ENCODE results near the gene PLA2G2D.
"Not testable (repeated sequence)": the region's sequence is repeated elsewhere in the genome, so short reads cannot be mapped to it uniquely, and the experiment has no call there.

PLA2G2D gene

GRCh38 chr1:20142001-20142710 is 22.8 kb upstream of the PLA2G2D start:
- no peak for DNase-seq (ENCODE audit: low read depth)

- DNase-seq (ENCODE audit: low read depth), result no peak
These were observed 22.1 kb upstream of the PLA2G2D start for GRCh38 chr1:20141466-20141865.

GRCh38 chr1:20141001-20141400 is 21.7 kb upstream of the PLA2G2D start:
- no peak for DNase-seq (ENCODE audit: low read depth)

- no peak for DNase-seq (ENCODE audit: low read depth)
These were observed 20.7 kb upstream of the PLA2G2D start for GRCh38 chr1:20139776-20140612.

GRCh38 chr1:20138961-20139550 is 19.7 kb upstream of the PLA2G2D start, which contains the start of gene PLA2G2F:
Gene PLA2G2F (plus strand): TSS chr1:20139323. CDS start chr1:20139428, 105 bp downstream.
- no peak for DNase-seq (ENCODE audit: low read depth)

DNA sequence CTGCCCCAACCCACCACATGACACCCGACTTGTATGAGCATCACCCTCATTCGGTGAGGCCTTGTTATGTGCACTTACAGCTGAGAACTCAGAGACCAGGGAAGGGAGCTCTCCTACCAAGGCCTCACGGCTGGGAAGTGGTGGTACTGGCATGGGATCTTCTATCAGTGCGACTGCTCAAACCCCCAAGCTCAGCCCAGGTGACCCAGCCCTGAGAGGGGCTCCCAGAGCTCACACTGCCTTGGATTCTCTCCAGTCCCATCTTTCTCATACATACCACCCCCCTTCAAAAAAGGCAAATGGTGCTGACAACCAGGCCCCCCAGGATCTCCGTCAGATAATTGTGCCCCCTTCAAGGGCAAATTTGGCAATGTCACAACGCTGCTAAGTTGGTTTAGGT is 19.0 kb upstream of the PLA2G2D start:
- DNase-seq (ENCODE audit: low read depth), result no peak

DNA sequence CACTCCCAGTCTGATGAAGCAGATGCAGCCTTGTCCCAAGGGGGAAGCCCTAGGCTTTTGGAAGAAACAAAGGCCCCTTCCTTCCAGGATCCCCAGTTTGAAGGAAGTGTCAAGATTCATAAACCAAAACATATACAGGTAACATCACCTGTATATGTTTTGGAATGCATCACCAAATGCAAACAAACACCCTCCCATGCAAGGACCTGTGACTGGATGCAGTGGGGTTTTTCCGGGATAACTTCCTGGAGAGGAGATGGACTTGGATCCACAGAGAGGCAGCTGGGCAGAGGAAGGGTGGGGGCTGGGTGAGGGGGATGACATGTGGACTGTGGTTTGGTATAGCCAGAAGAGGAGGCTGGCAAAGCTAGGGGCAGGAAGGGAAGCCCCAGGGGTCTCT is 18.3 kb upstream of the PLA2G2D start:
- DNase-seq (ENCODE audit: low read depth), result no peak

DNA sequence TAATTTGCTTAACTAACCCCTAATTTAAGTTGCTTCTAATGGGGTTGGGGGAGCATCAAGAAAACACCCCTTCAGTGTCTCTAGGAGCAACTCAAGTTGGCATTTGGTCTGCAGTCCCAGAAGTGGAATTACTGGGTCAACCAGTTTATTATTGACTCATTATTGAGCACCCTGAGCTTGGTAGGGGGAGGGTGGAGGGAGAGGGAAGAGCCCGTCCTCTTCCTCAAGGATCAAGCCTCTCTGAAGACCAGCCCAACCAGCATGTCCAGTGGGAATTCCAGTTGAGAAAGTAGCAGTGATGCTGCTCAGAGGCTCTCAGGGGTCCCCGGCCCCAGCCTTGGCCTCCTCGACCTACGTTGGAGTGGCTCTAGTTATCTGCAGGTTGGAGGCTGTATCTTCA is 17.7 kb upstream of the PLA2G2D start:
- DNase-seq (ENCODE audit: low read depth), result no peak

DNA sequence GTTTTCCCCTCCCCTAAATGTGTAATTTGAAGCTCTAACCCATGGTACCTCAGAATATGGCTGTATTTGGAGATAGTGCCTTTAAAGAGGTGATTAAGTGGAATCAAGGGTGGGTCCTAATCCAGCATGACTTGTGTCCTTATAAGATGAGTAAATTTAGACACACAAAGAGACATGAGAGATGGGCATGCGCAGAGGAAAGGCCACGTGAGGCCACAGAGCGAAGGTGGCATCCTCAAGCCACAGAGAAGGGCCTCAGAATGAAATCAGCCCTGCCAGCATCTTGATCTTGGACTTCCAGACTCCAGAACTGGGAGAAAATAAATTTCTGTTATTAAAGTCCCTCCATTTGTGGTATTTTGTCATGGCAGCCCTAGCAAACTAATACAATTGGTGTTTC is 16.9 kb upstream of the PLA2G2D start:
- DNase-seq (ENCODE audit: low read depth), result no peak

- DNase-seq (ENCODE audit: low read depth), result no peak
These were observed 15.7 kb upstream of the PLA2G2D start for GRCh38 chr1:20134995-20135394.

GRCh38 chr1:20130518-20130917 is 11.2 kb upstream of the PLA2G2D start:
- not testable (repeated sequence) for DNase-seq (ENCODE audit: low read depth)

DNA sequence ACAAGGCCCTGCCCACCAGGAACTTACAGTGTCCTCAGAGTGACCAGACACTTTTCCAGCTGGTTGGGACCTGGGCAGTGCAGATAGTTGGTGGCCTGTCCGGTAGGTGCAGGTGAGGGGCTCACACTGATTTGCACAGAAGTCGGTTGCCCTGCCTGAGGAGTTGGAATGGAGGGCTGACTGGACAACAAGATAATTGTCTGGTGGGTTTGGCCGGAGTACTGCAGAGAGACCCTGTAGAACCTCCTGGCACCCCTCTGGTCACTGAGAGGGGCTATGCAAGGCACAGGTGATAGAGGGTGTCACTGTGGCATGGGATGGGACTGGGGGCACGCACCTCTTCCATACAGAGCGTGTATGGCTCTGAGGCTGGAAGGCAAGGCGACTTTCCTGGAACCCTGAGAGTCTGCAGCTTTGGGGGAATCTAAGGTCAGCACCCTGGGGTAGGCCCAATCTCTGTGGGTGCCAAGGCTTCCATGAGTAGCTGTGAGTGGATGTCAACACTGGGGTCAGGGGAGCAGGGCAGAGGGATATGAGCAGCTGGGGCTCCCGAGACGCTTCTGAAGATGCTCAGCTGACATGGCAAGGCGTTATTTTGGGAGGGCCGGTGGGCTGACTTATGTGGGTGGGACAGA is 7.6 kb upstream of the PLA2G2D start:
- DNase-seq (ENCODE audit: low read depth), result no peak

- DNase-seq (ENCODE audit: low read depth), result no peak
These were observed 6.9 kb upstream of the PLA2G2D start for GRCh38 chr1:20126041-20126805.

DNA sequence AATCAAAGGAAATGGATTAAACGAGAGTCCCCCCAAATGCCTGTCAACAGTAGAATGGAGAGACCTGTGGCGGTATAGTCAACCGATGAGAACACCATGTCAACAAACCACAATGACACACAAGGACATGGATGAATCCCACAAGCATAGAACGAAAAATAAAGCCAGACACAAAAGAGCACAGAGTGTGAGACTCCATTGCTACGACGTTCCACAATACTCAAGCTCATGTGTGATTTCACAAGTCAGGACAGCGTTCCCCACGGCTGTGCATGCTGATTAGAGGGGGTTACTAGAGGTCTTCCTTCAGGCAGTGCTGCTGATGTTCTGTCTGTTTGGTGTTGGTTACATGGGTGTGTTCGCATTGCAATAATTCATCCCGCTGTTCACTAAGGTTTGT is 5.8 kb upstream of the PLA2G2D start:
- DNase-seq (ENCODE audit: low read depth), result no peak

DNA sequence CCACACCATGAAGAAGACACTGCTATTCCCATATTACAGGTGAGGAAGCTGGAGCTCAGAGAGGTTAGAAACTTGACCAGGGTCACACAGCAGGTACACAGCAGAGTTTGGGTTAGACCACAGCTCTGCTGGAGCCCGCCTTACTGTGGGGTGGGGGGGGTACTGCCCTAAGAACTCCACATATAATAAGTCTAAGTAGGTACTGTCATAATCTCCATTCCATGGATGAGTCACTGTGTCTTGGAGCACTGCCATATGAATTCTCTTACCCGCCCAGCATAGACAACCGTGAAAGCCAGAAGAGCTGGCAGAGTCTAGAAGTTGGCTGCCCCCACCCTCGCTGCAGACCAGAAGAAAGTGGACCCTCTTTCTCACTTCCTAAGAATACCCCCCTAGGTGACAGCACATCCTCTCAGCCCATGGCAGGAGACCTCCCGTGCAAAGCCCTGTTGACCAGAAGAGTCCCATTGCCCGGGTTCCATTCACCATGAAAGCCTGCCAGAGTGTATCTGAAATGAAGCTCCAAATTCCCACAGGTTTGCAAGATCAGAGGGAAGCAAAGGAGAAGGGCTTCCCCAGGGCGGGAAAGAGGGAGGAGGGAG is 5.2 kb upstream of the PLA2G2D start:
- DNase-seq (ENCODE audit: low read depth), result no peak

GRCh38 chr1:20123722-20124455 is 4.6 kb upstream of the PLA2G2D start:
- no peak for DNase-seq (ENCODE audit: low read depth)

GRCh38 chr1:20120796-20121195 is 1.5 kb upstream of the PLA2G2D start:
- DNase-seq (ENCODE audit: low read depth), result no peak

- DNase-seq (ENCODE audit: low read depth), result no peak
These were observed 2.1 kb downstream of the PLA2G2D start for GRCh38 chr1:20117236-20117635.

GRCh38 chr1:20115916-20116315 is 3.4 kb downstream of the PLA2G2D start:
- no peak for DNase-seq (ENCODE audit: low read depth)

DNA sequence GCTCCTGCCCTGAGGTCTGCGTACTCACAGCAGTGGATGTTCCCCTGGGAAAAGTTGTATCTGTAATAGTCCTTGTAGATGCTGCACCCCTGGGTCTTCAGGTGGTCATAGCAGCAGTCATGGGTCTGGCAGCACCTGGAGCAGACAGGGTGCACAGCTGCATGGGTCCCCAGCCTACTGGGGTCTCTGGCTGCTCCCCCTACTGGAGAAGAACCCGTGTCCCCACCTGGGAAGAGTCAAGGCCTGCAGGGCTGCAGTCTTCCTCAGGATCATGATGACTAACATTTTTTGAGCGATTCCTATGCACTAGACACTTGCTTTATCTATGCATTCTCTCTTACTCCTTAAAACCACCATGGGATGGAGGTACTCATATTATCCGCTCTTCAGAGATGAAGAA is 3.9 kb downstream of the PLA2G2D start:
- DNase-seq (ENCODE audit: low read depth), result no peak

Measured in stimulated activated CD8-positive, alpha-beta memory T cell treated with anti-CD3 and anti-CD28 coated beads, Interleukin-7, amount 100 ng/mL, for 24 hours (primary cell).